H9 (cell line): Measurements from ENCODE around the gene PEAK3. TPM values are rescaled to one million over a fixed set of nuclear protein-coding genes. Genes with fewer than 3 reads are reported as not detected.
A peak's percentile ranks its signal among the peaks of the same experiment; 100 is the strongest.

Experiments used
- DNase-seq: peaks from one replicate; pipeline ENCODE4 v3.0.0-alpha.2; 2017
- H2AFZ ChIP-seq: one replicate; pipeline ENCODE4 v1.6.1; 2013; ENCODE audit warnings: mild to moderate bottlenecking, low read length, control low read depth, moderate library complexity
- H2AK5ac ChIP-seq: 2 replicates; pipeline ENCODE4 v1.6.1; 2013; ENCODE audit warnings: low read length, control low read depth, mixed read lengths; ENCODE audit not compliant: insufficient read length
- H2BK120ac ChIP-seq: one replicate; pipeline ENCODE4 v1.6.1; 2013; ENCODE audit warnings: low read depth, mild to moderate bottlenecking, low read length, control low read depth, inconsistent platforms; ENCODE audit not compliant: poor library complexity, severe bottlenecking
- H2BK12ac ChIP-seq: 2 replicates; pipeline ENCODE4 v1.6.1; 2013; ENCODE audit warnings: low read length, control low read depth, mixed read lengths, low read depth; ENCODE audit not compliant: insufficient read length
- H2BK15ac ChIP-seq: 2 replicates; pipeline ENCODE4 v1.6.1; 2013; ENCODE audit warnings: low read depth, low read length, control low read depth
- H2BK20ac ChIP-seq: one replicate; pipeline ENCODE4 v1.6.1; 2013; ENCODE audit warnings: low read depth, mild to moderate bottlenecking, low read length, control low read depth, inconsistent platforms; ENCODE audit not compliant: poor library complexity, severe bottlenecking
- H2BK5ac ChIP-seq: 2 replicates; pipeline ENCODE4 v1.6.1; 2013; ENCODE audit warnings: low read length, control low read depth, mixed read lengths; ENCODE audit not compliant: insufficient read length
- H3K14ac ChIP-seq: 2 replicates; pipeline ENCODE4 v1.6.1; 2013; ENCODE audit warnings: low read length, control low read depth; ENCODE audit not compliant: insufficient read depth
- H3K18ac ChIP-seq: 2 replicates; pipeline ENCODE4 v1.6.1; 2013; ENCODE audit warnings: low read depth, mild to moderate bottlenecking, mixed read lengths, low read length, control low read depth; ENCODE audit not compliant: insufficient read length
- H3K23ac ChIP-seq: 2 replicates; pipeline ENCODE4 v1.6.1; 2013; ENCODE audit warnings: low read length, control low read depth, mixed read lengths, low read depth; ENCODE audit not compliant: insufficient read length
- H3K23me2 ChIP-seq: 2 replicates; pipeline ENCODE4 v1.6.1; 2013; ENCODE audit warnings: low read depth, mild to moderate bottlenecking, mixed read lengths, low read length, control low read depth; ENCODE audit not compliant: insufficient read length, poor library complexity, severe bottlenecking
- H3K27ac ChIP-seq: 2 replicates; pipeline ENCODE4 v1.5.1; 2013; ENCODE audit warnings: low read length, control low read depth, mixed read lengths, low read depth; ENCODE audit not compliant: insufficient read length
- H3K27me3 ChIP-seq: 2 replicates; pipeline ENCODE4 v1.6.1; 2013; ENCODE audit warnings: low read length, control low read depth, inconsistent platforms; ENCODE audit not compliant: insufficient read depth
- H3K4ac ChIP-seq: 2 replicates; pipeline ENCODE4 v1.6.1; 2013; ENCODE audit warnings: low read depth, mild to moderate bottlenecking, control low read depth, inconsistent platforms, low read length, moderate library complexity
- H3K4me1 ChIP-seq: 2 replicates; pipeline ENCODE4 v1.6.1; 2013; ENCODE audit warnings: low read length, control low read depth, inconsistent platforms; ENCODE audit not compliant: insufficient read depth
- H3K4me2 ChIP-seq: 2 replicates; pipeline ENCODE4 v1.6.1; 2013; ENCODE audit warnings: low read length, control low read depth, mixed read lengths; ENCODE audit not compliant: insufficient read length, insufficient read depth
- H3K56ac ChIP-seq: 2 replicates; pipeline ENCODE4 v1.6.1; 2013; ENCODE audit warnings: low read depth, mild to moderate bottlenecking, mixed read lengths, low read length, control low read depth; ENCODE audit not compliant: insufficient read length
- H3K79me1 ChIP-seq: 2 replicates; pipeline ENCODE4 v1.6.1; 2013; ENCODE audit warnings: low read depth, mild to moderate bottlenecking, moderate library complexity, low read length, control low read depth, inconsistent platforms; ENCODE audit not compliant: insufficient read depth, poor library complexity, severe bottlenecking
- H3K79me2 ChIP-seq: 2 replicates; pipeline ENCODE4 v1.6.1; 2013; ENCODE audit warnings: low read length, control low read depth, inconsistent platforms; ENCODE audit not compliant: insufficient read depth
- H3K9ac ChIP-seq: 2 replicates; pipeline ENCODE4 v1.6.1; 2013; ENCODE audit warnings: low read length, control low read depth, mixed read lengths; ENCODE audit not compliant: insufficient read length; ENCODE audit errors: extremely low read depth
- H3K9me3 ChIP-seq: one replicate; pipeline ENCODE4 v1.6.1; 2013; ENCODE audit warnings: low read depth, low read length, inconsistent platforms; ENCODE audit not compliant: control insufficient read depth
- H3T11ph ChIP-seq: one replicate; pipeline ENCODE4 v1.6.1; 2013; ENCODE audit warnings: mild to moderate bottlenecking, low read length, control low read depth, inconsistent platforms
- H4K20me1 ChIP-seq: one replicate; pipeline ENCODE4 v1.6.1; 2013; ENCODE audit not compliant: control insufficient read depth, insufficient read length, insufficient read depth
- H4K5ac ChIP-seq: 2 replicates; pipeline ENCODE4 v1.6.1; 2013; ENCODE audit warnings: low read depth, mild to moderate bottlenecking, mixed read lengths, low read length, control low read depth; ENCODE audit not compliant: insufficient read length
- H4K8ac ChIP-seq: replicated peaks from 2 replicates; pipeline ENCODE4 v1.6.1; 2013; ENCODE audit warnings: low read length, control low read depth, mixed read lengths, low read depth; ENCODE audit not compliant: insufficient read length
- H4K91ac ChIP-seq: 2 replicates; pipeline ENCODE4 v1.6.1; 2013; ENCODE audit warnings: low read depth, mild to moderate bottlenecking, moderate library complexity, mixed read lengths, low read length, control low read depth; ENCODE audit not compliant: insufficient read length
- H3K27ac Mint-ChIP-seq, 3 experiments: 2 replicates in 2 of 3; 3 replicates in 1 of 3; pipeline ENCODE4 v1.8.0; 2020 to 2021; ENCODE audit warnings: mixed read lengths in 3 of 3, mild to moderate bottlenecking in 1 of 3, moderate library complexity in 1 of 3
- H3K27me3 Mint-ChIP-seq: 2 replicates; pipeline ENCODE4 v1.8.0; 2021; ENCODE audit warnings: low read depth, mild to moderate bottlenecking, moderate library complexity, mixed read lengths
- H3K36me3 Mint-ChIP-seq, 3 experiments: 2 replicates in 2 of 3; 3 replicates in 1 of 3; pipeline ENCODE4 v1.8.0; 2020 to 2021; ENCODE audit warnings: low read depth in 3 of 3, mixed read lengths in 3 of 3; ENCODE audit not compliant: insufficient read depth in 1 of 3
- H3K4me1 Mint-ChIP-seq, 2 experiments: 2 replicates each; pipeline ENCODE4 v1.8.0; 2020; ENCODE audit warnings: mixed read lengths in 2 of 2
- H3K4me3 Mint-ChIP-seq, 2 experiments: 2 replicates in 1 of 2; 3 replicates in 1 of 2; pipeline ENCODE4 v1.8.0; 2020 to 2021; ENCODE audit warnings: mild to moderate bottlenecking in 2 of 2, mixed read lengths in 2 of 2, moderate library complexity in 1 of 2
- H3K9me3 Mint-ChIP-seq, 2 experiments: 2 replicates in 1 of 2; 3 replicates in 1 of 2; pipeline ENCODE4 v1.8.0; 2020; ENCODE audit warnings: mild to moderate bottlenecking in 2 of 2, mixed read lengths in 2 of 2, moderate library complexity in 1 of 2
- WGBS: extraction: QIAGEN DNeasy Blood & Tissue Kit; methylation state at CpG from one replicate; pipeline ENCODE4 v1.1.7; 2013; ENCODE audit warnings: missing lambda C conversion rate, low lambda C conversion rate, mixed read lengths; ENCODE audit not compliant: insufficient read length; ENCODE audit errors: extremely low coverage; 5-methylcytosine and 5-hydroxymethylcytosine counted together
- total RNA-seq: library from RNA; stranded (reverse); gene quantifications from 2 replicates; pipeline ENCODE4 v1.2.1, GENCODE V29; 2021
- TF ChIP-seq, protein P1 (sequence below): fragments of 200-600 bp; sonication (generic); conservative IDR thresholded peaks from 3 replicates; pipeline ENCODE4 v1.8.0; 2021; ENCODE audit warnings: antibody characterized with exemption, mild to moderate bottlenecking

The PEAK3 gene
- total RNA-seq, 1 experiment from 2014 or later, result not detected

DNA sequence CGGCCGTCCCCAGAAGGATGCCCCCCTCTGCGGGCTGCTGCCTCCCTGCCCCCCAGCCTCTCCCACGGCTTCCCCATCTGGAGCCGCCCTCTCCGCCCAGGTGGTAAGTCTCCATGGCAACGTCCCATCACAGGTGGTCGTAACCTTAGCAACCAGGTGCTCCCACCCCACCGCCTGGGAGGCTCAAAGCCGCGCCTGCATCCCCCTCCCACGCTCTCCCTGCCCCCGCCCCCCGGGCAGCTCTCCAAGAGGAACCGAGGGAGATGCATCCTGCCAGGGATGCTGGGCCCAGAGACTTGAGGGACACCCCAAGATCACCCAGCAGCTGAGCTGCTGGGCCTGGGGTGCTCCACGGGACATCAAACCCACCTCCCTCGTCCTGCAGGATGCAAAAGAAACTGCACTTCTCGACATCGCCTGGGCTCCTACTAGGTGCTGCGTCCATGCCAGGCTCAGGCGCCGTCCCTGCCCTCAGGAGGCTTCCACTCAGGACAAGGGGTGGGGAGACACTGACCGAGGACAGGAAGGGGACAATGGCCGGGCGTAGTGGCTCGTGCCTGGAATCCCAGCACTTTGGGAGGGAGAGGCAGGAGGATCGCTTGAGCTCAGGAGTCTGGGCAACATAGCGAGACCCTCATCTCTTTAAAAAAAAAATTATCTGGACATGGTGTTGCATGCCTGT, 31.0 kb upstream of the PEAK3 start:
- H3K36me3 Mint-ChIP-seq, result peaks cover 0 to 2% (median 0%) of the 10 kb centered on the region in 3 experiments; a peak in 2 of 7 replicates
- H3K27me3 Mint-ChIP-seq, result peaks cover 61% of the 10 kb centered on the region
- no peak overlapping the region for H2BK12ac ChIP-seq
- no peak overlapping the region for H3K27ac Mint-ChIP-seq
- no peaks in the 10 kb centered on the region for H3K23me2 ChIP-seq
- no peak overlapping the region for H3K14ac ChIP-seq
- H2BK15ac ChIP-seq, result no peak overlapping the region
- H3K79me1 ChIP-seq, result no peaks in the 10 kb centered on the region
- no peak overlapping the region for H2AFZ ChIP-seq
- peak overlapping the region in 1 of 2 experiments; percentile 29; a peak in 1 of 5 replicates for H3K4me3 Mint-ChIP-seq
- H3K23ac ChIP-seq, result no peak overlapping the region
- no peak overlapping the region for H3K27ac ChIP-seq
- H2AK5ac ChIP-seq, result no peak overlapping the region
- no peak overlapping the region for H4K91ac ChIP-seq
- H3K4me1 ChIP-seq, result no peaks in the 10 kb centered on the region
- WGBS, result no CpG with 5 or more reads among the region's 28 CpGs
- no peaks in the 10 kb centered on the region for H4K20me1 ChIP-seq
- H3K4me1 Mint-ChIP-seq, result peaks cover 10 to 28% of the 10 kb centered on the region in 2 experiments
- H3K56ac ChIP-seq, result no peak overlapping the region
- no peak overlapping the region for H4K5ac ChIP-seq
- H3T11ph ChIP-seq, result no peak overlapping the region
- no peak overlapping the region for H4K8ac ChIP-seq
- H2BK20ac ChIP-seq, result no peak overlapping the region
- DNase-seq, result peak; percentile 64
- peaks cover 0 to 9% of the 10 kb centered on the region in 2 experiments; a peak in 3 of 5 replicates for H3K9me3 Mint-ChIP-seq
- no peak overlapping the region for H2BK120ac ChIP-seq
- no peak overlapping the region for H3K4ac ChIP-seq
- H3K18ac ChIP-seq, result no peak overlapping the region
- no peaks in the 10 kb centered on the region; the same call in 1 of the 2 replicates for H3K27me3 ChIP-seq
- H3K79me2 ChIP-seq, result no peaks in the 10 kb centered on the region
- TF ChIP-seq, protein P1, sequence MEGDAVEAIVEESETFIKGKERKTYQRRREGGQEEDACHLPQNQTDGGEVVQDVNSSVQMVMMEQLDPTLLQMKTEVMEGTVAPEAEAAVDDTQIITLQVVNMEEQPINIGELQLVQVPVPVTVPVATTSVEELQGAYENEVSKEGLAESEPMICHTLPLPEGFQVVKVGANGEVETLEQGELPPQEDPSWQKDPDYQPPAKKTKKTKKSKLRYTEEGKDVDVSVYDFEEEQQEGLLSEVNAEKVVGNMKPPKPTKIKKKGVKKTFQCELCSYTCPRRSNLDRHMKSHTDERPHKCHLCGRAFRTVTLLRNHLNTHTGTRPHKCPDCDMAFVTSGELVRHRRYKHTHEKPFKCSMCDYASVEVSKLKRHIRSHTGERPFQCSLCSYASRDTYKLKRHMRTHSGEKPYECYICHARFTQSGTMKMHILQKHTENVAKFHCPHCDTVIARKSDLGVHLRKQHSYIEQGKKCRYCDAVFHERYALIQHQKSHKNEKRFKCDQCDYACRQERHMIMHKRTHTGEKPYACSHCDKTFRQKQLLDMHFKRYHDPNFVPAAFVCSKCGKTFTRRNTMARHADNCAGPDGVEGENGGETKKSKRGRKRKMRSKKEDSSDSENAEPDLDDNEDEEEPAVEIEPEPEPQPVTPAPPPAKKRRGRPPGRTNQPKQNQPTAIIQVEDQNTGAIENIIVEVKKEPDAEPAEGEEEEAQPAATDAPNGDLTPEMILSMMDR, result 0 out of 3 replicates have a peak, but pooled peaks have one; percentile 29
- no peaks in the 10 kb centered on the region for H3K9me3 ChIP-seq
- no peak overlapping the region for H2BK5ac ChIP-seq
- H3K4me2 ChIP-seq, result no peak overlapping the region
- H3K9ac ChIP-seq, result no peak overlapping the region
